ENCODE results near the gene AKAP13.

AKAP13 gene

DNA sequence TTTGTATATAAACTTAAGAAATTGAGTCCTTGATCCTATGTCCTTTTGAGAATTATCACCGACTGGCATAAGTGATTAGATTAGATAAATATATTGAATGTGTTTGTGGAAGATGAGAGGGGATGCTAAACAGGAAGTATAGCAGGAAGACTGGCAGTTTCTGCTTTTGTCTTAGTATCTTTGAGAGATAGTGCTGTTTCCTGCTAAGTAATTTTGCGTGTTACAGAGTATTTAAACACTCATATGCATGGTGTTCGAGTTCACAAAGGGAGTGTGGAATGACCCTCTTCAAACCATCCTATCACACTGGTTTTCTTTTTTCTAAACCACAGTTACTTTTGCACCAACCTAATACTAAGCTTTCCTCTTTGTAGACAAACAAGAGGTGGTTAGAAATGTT lies 308.3 kb downstream of the AKAP13 start:
- DNase-seq: no peak

DNA sequence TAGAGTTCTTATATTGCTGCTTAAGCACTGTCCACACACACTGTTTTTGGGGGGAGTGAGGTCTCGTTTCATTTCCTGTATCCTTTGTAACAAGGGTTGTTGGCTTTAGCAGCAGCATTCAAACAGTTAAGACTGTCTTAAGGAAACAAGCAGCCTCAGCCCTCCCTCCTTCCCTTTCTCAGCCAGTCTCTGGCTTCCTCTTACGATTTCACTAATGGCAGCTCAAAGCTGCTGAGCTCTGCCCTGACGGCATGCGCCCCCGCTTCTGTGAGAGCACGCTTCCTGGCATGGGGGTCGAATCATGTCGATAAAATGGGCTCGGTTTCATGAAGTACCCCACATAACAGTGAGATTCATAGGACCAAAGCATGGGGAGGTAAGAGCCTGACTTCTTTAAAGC lies 309.3 kb downstream of the AKAP13 start:
- peak; percentile 49 for DNase-seq

GRCh38 chr15:85690561-85691231 lies 310.3 kb downstream of the AKAP13 start:
- DNase-seq: no peak

- DNase-seq: no peak
Observed at GRCh38 chr15:85691350-85692240, 311.2 kb downstream of the AKAP13 start.

- DNase-seq: no peak
Observed at GRCh38 chr15:85692321-85692720, 311.9 kb downstream of the AKAP13 start.

GRCh38 chr15:85692873-85693272 lies 312.5 kb downstream of the AKAP13 start:
- no peak for DNase-seq

GRCh38 chr15:85693277-85693676 lies 312.9 kb downstream of the AKAP13 start:
- no peak for DNase-seq

- no peak for DNase-seq
Observed at GRCh38 chr15:85694091-85694490, 313.7 kb downstream of the AKAP13 start.

DNA sequence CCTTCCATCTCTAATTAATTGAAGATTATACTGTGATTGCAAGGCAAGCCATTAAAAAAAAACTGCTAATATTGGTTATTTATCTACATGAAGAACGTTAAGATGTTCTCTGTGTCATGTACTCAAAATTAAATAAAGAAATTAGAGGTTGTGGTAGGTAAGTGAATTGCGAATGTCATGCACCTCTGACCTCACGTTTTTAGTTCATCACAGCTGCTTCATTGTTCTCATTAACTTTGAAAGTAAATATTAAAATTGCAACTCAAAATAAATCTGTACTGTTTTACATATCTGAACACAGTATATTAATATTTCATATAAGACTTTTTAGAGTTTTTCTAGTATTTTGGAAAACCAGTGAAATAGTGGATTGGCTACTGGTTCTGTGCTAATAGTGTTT lies 320.4 kb downstream of the AKAP13 start:
- no peak for DNase-seq

DNA sequence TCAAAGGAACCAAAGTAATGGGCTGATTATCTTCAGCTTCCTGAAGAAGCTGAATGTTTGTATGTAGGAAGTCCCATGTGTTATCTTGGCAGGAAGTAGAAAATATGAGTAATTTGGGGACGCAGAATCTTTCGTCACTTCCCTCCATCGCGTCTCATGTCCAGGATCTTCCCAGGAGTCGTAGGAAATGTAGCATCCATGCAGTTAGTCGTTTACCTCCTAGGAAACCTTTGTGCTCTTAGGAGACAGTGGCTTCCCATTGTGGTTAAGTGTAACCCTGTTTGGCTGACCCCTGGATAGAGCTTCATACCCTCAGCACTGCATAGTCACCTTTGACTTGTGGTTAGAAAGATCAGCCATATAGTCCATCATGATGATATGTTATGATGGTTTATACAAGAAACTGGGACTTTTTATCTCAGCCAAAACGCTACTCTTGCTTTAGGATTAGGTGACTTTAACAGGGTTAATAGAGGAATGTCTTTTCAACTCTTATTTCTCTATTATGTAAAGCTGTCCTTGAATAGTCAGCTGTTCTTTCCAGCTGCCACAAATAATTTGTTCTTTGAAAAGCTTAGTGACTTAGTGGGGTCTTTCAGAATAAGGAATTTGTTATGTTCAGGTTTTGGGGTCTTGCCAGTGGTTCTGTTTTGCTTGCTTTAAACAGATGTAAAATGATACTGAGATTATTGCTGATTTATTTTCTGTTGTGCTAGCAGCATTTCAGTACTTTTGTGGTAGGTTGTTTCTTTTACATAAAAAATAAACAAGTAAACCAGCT lies 322.1 kb downstream of the AKAP13 start:
- no peak for DNase-seq

GRCh38 chr15:85704066-85704465 lies 323.7 kb downstream of the AKAP13 start:
- no peak for DNase-seq

DNA sequence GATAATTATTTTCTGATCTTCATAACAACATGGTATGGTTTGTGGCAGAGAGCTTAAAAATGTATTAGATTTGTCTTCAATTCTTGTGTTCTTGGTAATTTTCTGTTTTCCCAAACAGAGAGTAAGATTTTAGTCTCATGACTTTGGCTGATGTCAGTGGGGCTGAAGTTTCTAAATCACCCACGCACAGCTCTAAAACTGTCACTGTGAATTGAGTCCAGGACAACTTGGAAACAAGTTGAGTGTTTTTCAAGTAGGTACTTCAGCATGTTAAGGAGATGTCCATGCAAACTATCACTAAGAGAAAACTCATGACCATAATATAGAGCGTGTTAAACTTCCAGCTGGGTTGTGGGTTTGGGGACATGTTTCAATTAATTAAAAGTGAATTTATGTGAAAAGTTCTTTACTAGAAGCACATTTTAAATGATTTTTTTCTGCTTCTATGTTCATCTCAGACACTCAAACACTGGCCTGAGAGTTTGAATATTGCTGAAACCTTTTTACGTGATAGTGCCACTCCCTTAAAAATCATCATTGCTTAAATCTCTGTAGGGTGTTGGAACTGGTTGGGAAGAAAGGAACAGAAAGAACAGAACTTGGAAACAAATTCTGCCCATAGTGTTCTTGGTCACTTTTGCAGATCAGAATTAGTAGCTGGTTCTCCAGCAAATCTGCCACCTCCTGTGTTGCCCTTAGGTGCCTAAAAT lies 324.5 kb downstream of the AKAP13 start:
- no peak for DNase-seq

DNA sequence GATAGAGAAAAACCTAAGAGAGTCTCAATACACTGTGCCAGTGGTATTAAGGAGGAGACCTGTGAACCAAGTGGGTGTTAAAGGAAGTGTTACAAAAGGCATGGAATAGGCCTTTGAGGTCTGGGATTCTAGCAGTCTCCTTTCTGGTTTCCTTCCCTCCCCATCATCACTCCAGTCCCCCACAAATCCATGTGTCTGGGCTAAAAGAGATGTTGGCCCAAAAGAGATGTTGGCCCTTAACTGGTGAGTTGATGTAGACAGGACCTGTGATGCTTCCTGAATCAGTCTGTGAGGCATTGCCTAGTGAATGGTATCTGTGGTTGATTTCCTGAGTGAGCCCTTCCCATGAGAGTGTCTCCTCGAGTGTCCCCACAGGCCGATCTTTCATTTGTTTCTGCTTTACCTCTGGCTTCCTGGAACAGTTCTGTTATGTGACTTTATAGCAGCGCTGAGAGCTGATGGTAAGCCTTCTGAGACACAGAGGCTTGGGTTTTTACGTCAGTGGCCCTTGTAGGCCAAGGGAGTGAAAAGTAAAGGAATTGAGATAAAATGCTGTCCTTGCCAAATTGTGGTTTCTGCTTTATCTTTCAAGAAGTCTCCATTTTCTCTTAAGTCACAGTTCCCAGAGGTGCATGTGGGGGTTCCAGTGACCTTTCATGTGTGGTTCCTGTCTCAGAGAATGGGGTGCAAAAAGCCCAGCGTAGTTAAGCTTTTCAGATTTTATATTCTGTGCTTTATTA lies 326.5 kb downstream of the AKAP13 start:
- DNase-seq: no peak

DNA sequence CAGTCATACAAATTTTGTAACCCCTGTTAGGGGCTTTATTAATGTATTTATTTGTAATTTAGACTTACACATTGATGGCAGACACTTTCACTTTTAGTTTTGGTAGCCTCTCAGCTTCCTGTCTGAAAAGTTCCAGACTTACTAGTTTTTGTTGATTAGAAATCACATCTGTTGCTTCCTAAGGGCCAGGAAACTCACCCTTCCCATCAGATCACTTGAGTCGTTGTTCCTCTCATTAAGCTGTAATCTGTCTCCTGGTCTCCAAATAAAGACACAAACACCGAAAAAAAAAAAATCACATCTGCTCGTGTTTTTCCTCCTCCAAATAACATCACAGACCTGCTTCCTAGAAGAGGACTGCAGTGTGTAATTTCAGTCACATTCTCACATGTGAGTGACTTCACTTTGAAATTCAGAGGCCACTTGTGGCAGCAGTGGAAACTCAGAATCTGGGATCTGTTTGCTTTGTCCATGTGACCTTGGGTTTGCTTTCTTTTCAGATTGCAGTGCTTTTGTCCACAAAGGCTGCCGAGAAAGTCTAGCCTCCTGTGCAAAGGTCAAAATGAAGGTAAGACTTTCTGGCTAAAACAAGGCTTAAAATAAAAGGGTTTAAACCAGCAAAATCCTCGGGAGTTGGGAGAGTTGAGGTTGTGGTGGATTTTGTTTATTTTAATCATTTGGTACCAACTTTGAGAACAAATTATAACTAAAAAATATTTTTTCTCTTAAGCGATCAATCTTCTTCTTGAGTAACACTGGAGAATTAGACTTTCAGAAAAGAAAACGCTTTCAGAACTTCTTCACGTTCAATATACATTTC lies 327.3 kb downstream of the AKAP13 start:
- peak; percentile 15 for DNase-seq

DNA sequence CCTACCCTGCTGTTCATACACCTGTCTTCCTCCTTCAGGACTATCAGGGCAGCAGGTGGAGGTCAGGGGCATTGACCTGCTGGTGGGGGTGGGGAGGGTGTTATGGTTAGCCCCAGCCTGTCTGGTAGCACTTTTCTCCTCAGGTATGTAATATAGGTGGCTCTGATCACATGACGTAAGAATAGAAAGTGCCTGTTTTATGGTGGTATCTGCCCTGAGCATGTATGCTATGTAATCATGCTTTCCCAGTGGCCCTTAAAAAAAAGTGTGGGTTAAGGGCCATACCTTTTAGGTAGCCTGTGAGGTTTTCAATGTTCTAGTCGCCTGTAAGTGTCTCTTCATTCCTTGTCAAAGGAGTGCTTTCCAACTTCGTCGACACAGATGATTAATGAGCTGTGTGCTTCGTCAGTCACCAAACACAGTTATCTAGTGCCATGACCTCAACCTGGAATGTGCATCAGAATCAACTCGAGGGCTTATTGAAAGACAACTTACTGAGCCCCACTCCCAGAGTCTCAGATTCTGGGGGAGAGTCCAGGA lies 328.1 kb downstream of the AKAP13 start:
- no peak for DNase-seq

DNA sequence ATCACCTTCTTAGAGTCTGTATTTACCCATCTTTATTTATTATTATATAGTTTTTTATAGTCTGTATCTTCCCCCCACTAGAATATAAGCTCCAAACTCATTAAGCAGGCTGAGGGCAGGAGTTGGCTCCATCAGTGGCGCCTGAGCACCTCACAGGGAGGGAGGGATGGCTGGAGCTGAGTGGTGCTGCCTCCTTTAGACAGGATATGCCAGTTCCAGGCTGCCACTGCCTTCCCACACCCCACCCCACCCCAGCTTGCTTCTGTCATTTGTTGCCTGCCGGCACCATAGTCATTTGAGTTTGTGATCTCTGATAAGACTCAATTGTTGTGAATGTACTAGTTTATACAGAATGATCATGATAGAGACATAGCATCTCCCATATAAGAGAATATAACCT lies 328.8 kb downstream of the AKAP13 start:
- no peak for DNase-seq

GRCh38 chr15:85710340-85710842 lies 330.0 kb downstream of the AKAP13 start:
- DNase-seq: no peak

DNA sequence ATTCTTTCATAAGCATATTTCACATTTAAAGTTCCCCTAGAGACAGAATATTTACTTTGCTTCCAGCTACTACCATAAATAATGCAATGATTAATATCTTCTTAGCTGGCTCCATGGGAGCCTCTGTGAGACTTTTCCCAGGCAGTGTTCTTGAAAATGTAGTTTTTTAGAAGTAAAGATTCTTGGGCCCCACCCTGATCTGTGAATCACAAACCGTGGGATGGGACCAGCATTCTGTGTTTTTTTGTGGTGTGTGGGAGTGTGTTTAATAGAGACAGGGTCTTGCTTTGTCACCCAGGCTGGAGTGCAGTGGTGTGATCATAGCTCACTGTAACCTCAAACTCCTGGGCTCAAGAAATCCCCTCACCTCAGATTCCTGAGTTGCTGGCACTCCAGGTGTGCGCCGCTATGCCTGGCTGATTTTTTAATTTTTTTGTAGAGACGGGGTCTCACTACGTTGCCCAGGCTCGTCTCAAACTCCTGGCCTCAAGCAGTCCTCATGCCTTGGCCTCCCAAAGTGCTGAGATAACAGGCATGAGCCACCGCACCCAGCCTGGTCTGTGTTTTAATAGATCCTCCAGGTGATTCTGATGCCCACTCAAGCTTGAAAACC lies 331.3 kb downstream of the AKAP13 start:
- DNase-seq: no peak

DNA sequence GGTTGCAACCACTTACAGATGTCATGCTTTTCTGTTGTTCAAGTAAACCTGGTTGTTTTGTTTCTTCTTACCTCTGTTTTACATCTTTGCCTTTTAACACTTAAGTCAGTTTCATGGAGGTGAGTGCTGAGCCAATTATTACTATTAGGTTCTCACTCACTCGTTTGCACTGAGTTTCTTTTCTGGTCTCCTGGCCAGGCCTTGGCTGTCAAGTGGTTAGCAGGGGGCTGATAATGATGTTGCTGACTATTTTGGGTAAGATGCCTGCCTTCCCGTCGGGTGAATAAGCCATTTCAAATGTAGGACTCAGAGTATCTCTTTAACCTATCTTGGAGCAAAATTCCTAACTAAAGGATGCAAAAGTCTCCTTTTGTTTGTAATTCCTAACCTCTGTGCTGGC lies 335.9 kb downstream of the AKAP13 start:
- no peak for DNase-seq

GRCh38 chr15:85717212-85717611 lies 336.8 kb downstream of the AKAP13 start:
- no peak for DNase-seq

All from midbrain (tissue), 1 donor.